GM21528 (cell line): ENCODE results near the gene ZNF524.

ENCODE experiments used
- ATAC-seq: cut with Tn5 transposase; IDR thresholded peaks from one replicate; pipeline ENCODE4 v1.9.1; 2021; ENCODE audit warnings: mild to moderate bottlenecking, moderate library complexity; ENCODE audit not compliant: unreplicated experiment, low FRiP score

Gene ZNF524

GRCh38 chr19:55652311-55653128 lies 52.4 kb downstream of the ZNF524 start:
- no peak for ATAC-seq
